Stimulated activated CD8-positive, alpha-beta memory T cell treated with anti-CD3 and anti-CD28 coated beads, Interleukin-12 subunit alpha, Interleukin-12 subunit beta, amount 100 ng/mL, for 24 hours (primary cell): ENCODE data around the gene HSPB8.
"Not testable (repeated sequence)": the region's sequence is repeated elsewhere in the genome, so short reads cannot be mapped to it uniquely, and the experiment has no call there.

ENCODE experiments used
- DNase-seq: peaks from one replicate; pipeline ENCODE4 v3.0.0-alpha.2; 2020; ENCODE audit errors: extremely low read depth

HSPB8 gene

DNA sequence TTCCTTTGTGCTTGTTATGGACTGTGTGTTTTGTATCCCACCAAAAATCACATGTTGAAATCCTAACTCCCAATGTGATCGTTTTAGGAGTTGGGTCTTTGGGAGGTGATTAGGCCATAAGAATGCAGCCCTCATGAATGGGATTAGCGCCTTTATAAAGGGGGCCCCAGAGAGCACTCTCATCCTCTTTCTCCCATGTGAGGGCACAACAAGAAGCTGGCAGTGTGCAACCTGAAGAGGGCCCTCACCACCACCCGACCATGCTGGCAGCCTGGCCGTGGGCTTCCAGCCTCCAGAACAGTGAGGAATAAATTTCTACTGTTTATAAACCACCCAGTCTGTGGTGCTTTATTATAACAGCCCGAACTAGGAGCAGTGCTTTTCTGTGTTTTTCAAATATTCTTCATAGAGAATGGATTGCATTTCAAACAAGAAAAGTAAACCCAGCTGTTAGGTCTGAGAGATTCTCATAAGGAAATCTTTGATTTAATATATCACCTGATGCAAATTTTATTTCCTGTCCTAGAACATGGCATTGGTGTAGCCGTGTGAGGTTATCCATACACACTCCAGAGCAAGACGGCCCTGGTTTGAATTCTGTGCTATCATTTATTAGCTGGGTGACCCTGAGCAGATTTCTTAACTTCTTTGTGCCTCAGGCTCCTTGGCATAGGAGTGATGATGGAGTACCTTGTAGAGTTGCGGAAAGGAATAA is 27.8 kb downstream of the HSPB8 start:
- no peak for DNase-seq

DNA sequence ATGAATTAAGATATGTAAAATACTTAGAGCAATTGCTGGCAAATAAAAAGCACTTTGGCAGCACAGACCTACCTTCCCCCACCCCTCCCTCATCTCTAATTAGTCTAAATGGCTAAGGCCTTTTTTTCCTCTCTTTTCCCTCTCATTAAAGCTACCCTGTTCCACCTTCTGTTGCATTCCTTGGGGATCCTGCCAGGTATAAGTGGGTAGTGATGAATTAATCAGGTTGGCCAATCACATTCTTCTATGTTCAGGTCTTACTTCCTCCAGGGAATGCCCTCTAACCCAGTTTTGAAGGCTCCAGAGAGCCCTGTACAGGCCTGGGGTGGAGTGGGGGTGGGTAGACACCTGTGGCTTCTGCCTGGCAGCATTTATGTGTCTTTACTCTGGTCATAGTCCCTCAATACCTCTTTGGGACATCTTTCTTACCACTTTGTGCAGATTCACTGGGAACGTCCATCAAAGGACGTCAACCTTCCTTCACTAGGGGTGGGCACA is 28.4 kb downstream of the HSPB8 start:
- DNase-seq = no peak

DNA sequence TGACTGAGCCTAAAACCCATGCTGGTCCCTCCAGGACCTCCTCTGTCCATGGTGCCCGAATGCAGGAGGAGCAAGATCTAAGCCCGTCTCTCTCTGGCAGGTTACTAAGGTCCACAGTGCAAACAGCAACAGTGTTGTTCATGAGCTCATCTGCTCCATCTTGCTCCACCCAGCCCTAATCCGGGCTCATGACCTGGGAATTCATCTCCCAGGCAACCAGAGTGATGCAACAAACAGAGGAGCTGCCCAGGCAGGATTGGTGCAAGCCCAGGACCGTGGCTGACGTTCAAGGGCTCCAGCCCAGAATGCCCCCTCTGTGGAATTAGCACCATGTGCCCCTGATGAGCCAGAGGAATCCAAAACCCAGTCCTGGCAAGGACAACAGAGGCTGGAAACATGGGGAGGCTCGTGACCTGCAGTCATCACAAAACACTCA is 29.9 kb downstream of the HSPB8 start:
- DNase-seq = no peak

DNA sequence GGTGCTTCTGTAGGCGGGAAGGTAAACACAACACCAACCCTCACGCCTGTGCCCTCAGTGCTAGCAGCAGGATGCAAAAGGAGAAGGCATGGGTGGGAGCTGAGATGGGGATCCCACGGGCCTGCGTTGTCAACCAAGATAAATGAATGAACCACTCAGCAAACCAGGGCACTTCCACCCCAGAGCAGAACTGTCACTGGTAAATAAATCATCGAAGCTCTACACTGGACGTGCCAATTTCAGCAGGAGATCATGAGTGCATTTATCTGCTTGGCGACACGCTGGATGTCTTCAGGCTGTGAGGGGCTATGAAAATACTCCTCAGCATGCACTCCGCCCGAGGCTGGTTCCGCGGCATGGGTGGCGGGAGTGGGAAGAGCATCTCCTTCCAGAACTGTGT is 33.2 kb downstream of the HSPB8 start:
- no peak for DNase-seq

DNA sequence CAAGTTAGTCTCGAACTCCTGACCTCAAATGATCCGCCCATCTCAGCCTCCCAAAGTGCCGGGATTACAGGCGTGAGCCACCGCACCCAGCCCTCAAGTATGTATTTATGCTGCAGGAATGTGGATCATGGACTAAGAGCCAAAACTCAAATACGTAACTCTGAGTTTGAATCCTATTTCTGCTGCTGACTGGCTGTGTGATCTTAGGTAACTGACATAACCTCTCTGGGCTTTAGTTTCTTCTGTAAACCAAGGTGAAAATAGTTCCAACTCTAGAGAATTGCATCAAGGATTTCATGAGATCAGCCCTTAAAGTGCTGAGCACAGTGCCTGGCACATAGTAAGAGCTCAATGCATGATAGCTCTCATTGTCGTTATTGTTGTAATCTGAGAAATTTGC is 37.4 kb downstream of the HSPB8 start:
- no peak for DNase-seq

DNA sequence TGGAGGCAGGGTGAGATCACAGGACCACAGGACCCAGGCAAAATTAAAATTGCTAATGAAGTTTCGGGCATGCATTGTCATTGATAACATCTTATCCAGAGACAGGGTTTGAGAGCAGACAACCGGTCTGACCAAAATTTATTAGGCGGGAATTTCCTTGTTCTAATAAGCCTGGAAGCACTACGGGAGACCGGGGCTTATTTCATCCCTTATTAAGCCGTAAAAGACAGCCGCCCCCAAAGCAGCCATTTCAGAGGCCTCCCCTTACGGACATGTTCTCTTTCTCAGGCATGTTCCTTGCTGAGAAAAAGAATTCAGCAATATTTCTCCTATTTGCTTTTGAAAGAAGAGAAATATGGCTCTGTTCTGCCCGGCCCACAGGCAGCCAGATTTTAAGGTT is 40.1 kb downstream of the HSPB8 start:
- not testable (repeated sequence) for DNase-seq

DNA sequence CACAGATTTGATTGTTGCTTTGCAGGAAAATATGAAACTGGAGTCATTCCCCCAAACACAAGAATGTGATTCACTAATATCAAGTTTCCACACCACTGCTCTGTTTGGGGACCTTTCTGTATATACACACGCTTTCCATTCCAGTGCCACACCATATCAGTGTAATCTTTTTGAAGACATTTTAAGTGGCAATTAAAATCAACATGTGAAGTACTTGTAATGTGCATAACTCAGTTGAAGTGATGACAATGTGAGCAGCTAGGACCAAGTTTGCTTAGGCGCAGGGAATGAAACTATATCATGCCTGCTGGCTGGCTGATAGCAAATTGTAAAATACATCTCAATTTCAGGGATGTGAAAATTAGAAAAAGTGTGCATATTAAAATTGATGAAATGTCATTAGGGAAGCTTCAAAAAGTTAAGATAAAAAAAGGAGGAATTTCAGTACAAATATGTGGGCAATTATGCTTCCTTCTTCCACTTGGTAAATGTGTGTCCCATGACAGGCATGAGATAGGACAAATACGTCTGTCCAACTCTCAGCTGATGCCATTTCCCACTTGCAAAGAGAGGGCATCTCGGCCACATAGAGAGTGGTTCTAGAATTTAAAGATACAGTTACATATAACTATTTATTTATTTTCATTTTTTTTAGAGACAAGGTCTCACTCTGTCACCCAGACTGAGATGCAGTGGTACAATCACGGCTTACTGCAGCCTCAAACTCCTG is 43.7 kb downstream of the HSPB8 start:
- no peak for DNase-seq

DNA sequence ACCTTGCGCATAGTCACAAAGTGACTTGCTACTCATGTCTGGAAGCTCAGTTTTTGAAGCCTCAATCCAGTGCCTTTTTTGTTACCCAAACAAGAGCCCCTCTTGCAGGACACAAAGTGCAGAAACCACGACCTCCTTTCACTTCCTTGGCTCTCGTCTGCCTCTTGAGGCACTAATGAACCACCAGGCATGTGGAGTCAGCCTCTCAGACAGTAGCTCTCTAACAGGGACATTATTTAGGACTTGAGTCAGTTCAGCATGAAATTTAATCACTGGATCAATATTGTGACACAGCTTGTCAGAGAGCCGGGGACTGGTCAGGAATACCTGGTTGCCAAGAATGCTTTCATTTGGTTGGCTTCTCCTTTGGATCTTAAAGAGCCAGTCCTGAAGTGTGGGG is 46.7 kb downstream of the HSPB8 start:
- no peak for DNase-seq

DNA sequence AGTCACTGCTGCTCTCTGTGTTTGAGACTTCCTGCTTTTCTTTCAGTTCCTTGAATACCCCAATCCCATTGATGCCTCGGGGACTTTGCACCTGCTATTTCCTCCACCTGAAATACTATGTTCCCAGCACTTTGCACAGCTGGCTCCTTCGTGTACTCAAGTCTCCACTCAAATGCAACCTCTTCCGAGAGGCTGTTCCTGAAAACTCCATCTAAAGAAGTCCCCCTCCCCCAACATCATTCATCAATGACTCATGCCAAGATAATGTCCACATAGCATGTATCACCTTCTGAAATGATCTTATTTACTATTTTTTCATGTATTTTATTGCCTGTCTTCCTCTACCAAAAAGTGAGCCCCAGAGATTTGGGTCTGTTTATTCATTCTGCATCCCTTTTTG is 48.6 kb downstream of the HSPB8 start:
- DNase-seq = no peak

DNA sequence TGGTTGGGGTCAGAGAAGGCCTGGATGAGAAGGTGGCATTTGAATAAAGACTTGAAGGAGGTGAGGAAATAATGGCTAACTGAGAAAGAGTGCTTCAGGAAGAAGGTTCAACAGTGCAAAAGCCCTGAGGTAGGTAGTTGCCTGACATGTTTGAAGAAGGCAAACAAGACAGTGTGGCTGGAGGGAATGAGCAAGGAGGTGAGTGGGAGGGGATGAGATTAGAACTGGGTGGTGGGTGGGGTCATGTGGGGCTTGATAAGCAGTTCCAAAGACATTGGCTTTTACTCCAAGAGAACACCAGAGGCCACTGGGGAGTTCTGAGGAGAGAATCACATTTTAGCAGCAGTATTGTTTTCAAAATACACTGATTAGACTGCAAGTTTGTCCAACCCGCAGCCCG is 50.5 kb downstream of the HSPB8 start:
- DNase-seq = no peak

DNA sequence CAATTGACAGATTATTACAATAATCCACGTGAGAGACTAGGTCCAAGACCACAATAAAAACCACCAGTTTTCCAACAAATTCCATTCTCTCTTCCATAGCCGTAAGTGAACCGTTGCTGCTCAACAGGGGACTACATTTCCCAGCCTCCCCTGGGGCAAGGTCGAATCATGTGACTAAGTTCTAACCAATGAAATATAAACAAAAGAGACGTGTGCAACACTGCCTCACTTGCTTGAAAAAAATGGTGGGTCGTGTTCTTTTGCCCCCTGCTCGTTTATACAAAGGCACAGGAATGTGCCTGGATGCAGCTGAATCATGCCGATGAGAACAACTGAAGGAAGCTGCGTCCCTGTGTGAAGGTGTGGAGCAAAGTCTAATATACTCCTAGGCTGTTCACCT is 51.1 kb downstream of the HSPB8 start:
- DNase-seq = no peak

DNA sequence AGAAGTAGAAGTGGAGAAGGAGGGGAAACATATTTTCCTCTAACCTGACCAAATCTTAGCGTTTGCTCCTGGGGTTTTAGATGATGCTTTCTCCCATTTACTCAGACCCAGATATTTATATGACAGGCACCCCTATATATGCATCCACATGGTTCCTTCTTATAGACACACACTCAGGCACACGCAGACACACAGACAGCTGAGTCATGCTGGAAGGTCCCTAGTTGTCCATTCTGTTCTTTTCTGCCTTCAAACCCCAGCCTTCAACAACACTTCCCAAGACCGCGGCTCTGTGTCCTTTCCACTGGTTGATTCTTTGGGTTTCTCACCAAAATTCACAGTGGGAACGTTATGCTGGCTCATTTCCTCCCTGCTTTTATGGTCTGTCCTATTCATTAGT is 52.1 kb downstream of the HSPB8 start:
- DNase-seq = no peak

DNA sequence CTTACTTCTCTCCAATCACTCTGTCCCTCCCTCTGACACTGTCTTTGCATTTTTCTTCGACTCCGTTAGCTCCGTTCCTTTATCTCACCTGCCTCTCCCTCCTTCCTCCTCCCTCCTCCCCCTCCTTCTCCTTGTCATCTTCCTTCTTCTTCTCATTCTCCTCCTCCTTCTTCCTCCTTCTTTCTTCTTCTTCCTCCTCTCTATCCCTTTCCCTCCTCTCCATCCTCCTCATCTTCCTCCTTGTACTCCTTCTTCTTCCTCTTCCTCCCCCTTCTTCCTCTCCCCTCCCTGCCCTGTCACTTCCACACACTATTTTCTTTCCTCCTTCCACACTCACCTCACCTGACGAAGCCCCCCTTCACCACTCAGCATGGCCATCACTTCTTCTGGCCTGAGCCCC is 53.0 kb downstream of the HSPB8 start:
- DNase-seq = no peak

DNA sequence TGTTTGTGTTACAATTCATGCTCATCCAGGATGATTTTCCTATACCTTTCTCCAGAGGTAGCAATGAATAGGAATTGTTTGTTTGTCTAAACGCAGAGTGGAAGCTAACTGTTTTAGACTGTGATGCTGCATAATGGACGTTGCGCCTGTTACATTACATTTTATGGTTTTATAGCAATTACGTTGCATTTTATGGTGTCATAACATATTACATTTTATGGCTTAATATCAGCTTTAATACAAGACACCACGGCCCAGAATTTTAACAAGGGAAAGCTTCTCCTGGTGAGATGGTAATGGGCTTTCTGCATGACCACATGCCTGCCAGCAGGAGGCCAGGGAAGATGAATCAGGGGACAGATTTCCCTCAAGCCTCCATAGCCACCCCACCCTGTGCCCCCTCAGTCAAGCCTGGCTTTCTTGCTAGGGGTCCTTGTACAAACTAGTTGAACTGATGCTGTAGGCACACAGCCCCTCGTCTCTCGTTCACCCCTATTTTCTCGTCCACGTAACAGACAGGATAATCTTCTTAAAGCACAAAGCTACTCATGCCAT is 56.5 kb downstream of the HSPB8 start:
- no peak for DNase-seq

DNA sequence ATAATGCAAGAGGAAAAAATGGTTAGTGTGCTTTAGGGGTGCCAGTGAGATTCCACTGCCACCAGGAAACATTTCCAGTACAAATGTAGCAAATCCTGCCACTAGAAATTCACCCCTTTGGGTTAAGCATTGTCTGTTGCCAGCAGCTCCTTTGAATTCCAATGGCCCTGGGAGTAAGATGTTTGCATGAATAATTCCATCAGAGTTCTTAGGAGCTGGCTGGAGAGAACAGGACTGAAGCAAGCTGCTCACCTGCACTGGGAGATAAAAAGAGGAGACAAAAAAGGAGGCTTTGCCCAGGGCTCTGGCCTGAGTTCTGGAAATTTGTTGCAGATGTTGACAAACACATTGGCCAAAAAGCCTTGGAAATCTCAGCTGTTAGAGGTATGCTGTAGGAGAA is 57.6 kb downstream of the HSPB8 start:
- DNase-seq = no peak

DNA sequence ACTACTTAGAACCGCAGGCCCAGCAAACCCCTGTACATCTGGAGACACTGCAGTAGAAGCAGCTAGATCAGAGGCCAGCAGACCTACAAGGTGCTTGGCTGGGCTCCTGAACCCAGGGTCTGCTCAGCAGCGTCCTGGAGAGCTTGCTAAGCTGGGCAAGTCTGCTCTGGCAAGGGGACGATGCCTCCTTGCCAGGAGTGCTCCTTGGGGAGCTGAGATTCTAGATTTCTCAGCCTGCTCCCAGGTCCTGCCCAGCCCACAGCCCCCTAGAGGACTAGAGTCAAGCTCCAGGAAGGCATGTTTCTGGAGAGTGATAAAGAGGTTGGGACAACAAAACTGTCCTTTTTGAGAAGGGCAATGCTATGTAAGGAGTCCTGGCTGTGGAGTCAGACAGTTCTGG is 60.3 kb downstream of the HSPB8 start:
- no peak for DNase-seq

DNA sequence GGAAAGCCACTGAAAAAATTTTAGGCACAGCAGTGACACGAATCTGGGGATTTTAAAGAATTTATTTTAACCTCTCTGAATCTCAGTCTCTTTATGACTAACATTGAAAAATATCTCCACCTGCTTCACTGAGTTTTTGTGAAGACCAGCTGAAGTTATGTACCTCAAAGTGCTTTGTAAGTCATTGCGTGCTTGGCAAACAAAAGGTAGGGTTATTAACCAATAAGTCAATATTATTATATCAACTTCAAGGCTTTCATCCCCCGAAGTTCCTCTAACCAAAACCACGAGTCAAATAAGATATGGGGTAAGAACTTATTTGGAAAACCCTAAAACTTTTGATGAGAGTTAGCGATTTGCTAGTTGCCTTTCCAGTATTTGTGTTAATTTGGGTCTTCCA is 62.3 kb downstream of the HSPB8 start:
- DNase-seq = no peak

DNA sequence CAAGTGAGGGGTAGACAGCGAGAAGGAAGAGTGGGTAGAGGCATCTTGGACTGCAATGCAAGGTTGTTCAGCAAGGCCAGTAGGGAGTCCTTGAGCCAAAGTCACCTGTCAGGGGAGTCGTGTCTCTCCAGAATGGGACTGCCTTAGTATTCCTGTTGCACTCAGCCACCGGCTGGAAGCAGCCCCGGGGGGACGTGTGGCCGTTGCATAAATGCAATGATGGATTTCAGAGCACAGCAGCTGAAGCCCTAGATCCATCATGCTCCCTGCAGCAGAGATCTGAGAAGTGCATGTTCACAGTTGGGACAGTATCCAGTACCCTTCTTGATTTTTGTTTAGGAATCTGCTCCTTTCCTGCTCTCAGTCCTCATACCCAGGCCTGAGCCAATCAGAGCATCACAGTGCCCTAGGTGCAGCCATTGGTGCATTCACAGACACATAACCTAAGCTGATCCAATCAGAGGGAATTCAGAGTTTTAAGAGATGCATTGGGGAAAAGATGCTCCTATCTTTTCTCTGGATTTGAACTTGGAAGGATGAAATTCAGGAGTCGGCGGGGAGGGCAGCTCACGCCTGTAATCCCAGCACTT is 62.9 kb downstream of the HSPB8 start:
- DNase-seq = no peak
